ENCODE data around the gene MCRS1. TPM values are rescaled to one million over a fixed set of nuclear protein-coding genes. Genes with fewer than 3 reads are reported as not detected.

Gene MCRS1
- total RNA-seq, 1 experiment from 2014 or later, result 58.7 TPM

DNA sequence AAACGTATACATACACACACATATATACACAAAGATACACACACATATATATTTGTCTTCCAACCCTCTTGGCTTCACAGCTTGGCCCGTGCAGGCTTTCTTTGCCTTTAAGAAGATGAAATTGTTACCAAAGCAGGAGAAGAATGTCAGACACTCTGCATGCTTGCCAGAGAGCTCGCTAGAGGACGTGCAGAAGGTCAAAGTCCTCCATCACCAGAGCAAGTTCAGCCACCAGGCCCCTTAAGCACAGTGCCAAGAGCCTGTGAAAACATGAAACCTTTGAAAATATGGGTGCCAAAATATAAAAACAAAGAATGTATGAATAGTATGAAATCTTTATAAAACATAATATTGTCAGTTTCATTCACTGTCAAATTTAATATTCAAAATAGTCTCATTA lies 14.9 kb upstream of the MCRS1 start:
- DNase-seq (ENCODE audit: unreplicated experiment), result no peak
- H3K9me3 Mint-ChIP-seq (ENCODE audit: unreplicated experiment), result no peaks in the 10 kb centered on the region
- no peaks in the 10 kb centered on the region for H3K27me3 Mint-ChIP-seq (ENCODE audit: insufficient read depth, unreplicated experiment)
- H3K27ac Mint-ChIP-seq (ENCODE audit: low read depth, unreplicated experiment), result no peak overlapping the region
- POLR2A ChIA-PET, result no interaction called here
- no peak for TF ChIP-seq CTCF (IDR thresholded peaks at IDR 0.05; ENCODE audit: unreplicated experiment)
- CTCF ChIA-PET, result interaction anchor here (0.7 to 6.8 kb wide), 3 partner anchors 10 to 225 kb away, joined by 3 to 69 read pairs (median 3); no protein-coding TSS in a partner anchor
- no peak overlapping the region for H3K4me3 Mint-ChIP-seq (ENCODE audit: unreplicated experiment)
- no peaks in the 10 kb centered on the region for H3K36me3 Mint-ChIP-seq (ENCODE audit: insufficient read depth, unreplicated experiment)
- intact Hi-C loops (cut with micrococcal nuclease), result loop anchor here (10.0 kb wide), 1 partner anchor 298 kb away; no protein-coding TSS in a partner anchor
- BruUV-seq (replicated peaks), result no TSS peak
- H3K4me1 Mint-ChIP-seq (ENCODE audit: insufficient read depth, unreplicated experiment), result peaks cover 6% of the 10 kb centered on the region

DNA sequence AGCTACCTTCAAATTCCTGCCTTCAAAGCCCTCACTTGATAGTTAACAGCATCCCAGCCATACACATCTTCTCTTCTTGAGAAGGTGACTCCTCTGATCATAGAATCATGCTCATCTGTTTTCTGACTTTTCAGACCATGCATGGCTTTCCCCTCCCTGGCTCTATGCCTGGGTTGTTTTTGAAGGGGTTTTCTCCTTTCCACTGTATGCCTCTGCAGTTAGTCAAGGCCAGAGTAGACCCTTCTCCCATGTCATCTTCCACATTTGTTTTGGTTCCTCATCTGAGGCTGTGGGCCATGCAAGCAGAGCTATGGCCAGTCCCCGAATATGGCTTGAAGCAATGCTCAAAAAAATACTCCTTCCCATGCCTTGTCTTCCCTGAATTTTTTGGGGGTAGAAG lies 14.3 kb upstream of the MCRS1 start:
- intact Hi-C loops (cut with micrococcal nuclease), result loop anchor here (10.0 kb wide), 1 partner anchor 297 kb away; no protein-coding TSS in a partner anchor
- no TSS peak for BruUV-seq (replicated peaks)
- H3K9me3 Mint-ChIP-seq (ENCODE audit: unreplicated experiment), result no peaks in the 10 kb centered on the region
- CTCF ChIA-PET, result interaction anchor here (0.6 to 6.8 kb wide), 7 partner anchors 21 to 360 kb away, joined by 3 to 69 read pairs (median 3); no protein-coding TSS in a partner anchor
- POLR2A ChIA-PET, result no interaction called here
- no peak overlapping the region for H3K4me3 Mint-ChIP-seq (ENCODE audit: unreplicated experiment)
- no peaks in the 10 kb centered on the region for H3K27me3 Mint-ChIP-seq (ENCODE audit: insufficient read depth, unreplicated experiment)
- no peak for TF ChIP-seq CTCF (IDR thresholded peaks at IDR 0.05; ENCODE audit: unreplicated experiment)
- no peak for DNase-seq (ENCODE audit: unreplicated experiment)
- H3K36me3 Mint-ChIP-seq (ENCODE audit: insufficient read depth, unreplicated experiment), result no peaks in the 10 kb centered on the region
- H3K4me1 Mint-ChIP-seq (ENCODE audit: insufficient read depth, unreplicated experiment), result peaks cover 6% of the 10 kb centered on the region
- no peak overlapping the region for H3K27ac Mint-ChIP-seq (ENCODE audit: low read depth, unreplicated experiment)

DNA sequence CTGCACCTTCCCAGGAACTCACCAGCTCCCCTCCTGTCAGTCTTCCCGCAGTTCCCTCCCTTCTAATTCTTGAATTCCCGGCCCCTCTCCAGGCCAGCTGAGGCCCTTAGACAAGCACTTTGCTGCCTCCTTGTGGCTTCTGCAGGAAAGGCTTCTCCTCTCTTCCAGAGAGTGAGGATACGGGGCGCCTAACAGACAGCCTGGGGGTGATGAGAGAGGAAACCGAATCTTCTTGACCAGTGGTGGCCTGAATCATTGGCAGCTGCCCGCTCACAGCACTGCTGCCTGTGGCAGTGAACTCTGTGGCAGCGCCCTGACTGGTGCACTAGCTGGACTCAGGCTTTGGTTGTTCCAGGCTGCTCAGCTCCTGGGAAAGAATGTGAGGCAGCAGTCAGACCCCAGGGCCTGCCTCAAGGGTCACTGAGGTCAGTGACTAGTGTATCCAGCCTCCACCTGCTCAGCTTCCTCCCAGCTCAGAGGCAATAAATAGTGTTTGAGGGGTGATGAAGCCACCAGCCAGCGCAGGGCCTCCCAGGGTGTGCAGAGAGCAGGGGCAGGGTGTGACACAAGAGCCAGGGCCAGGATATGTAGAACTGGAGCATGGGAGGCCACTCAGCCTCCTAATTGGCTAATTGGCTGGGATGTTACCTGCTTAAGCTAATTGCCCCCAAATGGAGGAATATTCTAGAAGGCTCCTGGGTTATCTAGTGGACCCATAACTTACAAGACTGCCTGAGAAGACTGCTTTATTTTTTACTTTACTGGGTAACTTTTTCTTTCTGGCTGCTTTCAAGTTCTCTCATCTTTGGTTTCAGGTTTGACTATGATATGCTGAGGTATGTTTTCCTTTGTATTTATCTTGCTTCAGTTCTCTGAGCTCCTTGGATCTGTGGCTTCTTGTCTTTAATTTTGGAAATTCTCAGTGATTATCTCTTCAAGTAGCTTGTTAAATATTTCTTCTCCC lies 12.9 kb upstream of the MCRS1 start:
- no peaks in the 10 kb centered on the region for H3K27me3 Mint-ChIP-seq (ENCODE audit: insufficient read depth, unreplicated experiment)
- no peaks in the 10 kb centered on the region for H3K36me3 Mint-ChIP-seq (ENCODE audit: insufficient read depth, unreplicated experiment)
- H3K4me1 Mint-ChIP-seq (ENCODE audit: insufficient read depth, unreplicated experiment), result peaks cover 6% of the 10 kb centered on the region
- DNase-seq (ENCODE audit: unreplicated experiment), result peak; percentile 86
- H3K27ac Mint-ChIP-seq (ENCODE audit: low read depth, unreplicated experiment), result no peak overlapping the region
- intact Hi-C loops (cut with micrococcal nuclease), result loop anchor here (1.0 to 10.0 kb wide), 4 partner anchors 28 to 296 kb away; no protein-coding TSS in a partner anchor
- H3K9me3 Mint-ChIP-seq (ENCODE audit: unreplicated experiment), result no peaks in the 10 kb centered on the region
- ChIA-PET POLR2A (interaction anchor here (0.6 to 2.6 kb wide), 7 partner anchors 8 to 224 kb away, joined by 3 to 11 read pairs (median 3); partner anchors contain the start of gene MCRS1), CTCF (interaction anchor here (0.6 to 6.8 kb wide), 39 partner anchors 8 to 916 kb away, joined by 3 to 69 read pairs (median 3); no protein-coding TSS in a partner anchor)
- BruUV-seq (replicated peaks), result no TSS peak
- TF ChIP-seq CTCF (IDR thresholded peaks at IDR 0.05; ENCODE audit: unreplicated experiment), result peak; percentile 75
- H3K4me3 Mint-ChIP-seq (ENCODE audit: unreplicated experiment), result no peak overlapping the region

GRCh38 chr12:49578471-49579112 lies 10.7 kb upstream of the MCRS1 start:
- TF ChIP-seq CTCF (IDR thresholded peaks at IDR 0.05; ENCODE audit: unreplicated experiment), result no peak
- H3K4me3 Mint-ChIP-seq (ENCODE audit: unreplicated experiment), result no peak overlapping the region
- ChIA-PET CTCF (interaction anchor here (2.8 to 6.8 kb wide), 3 partner anchors 25 to 289 kb away, joined by 14 to 69 read pairs (median 26); no protein-coding TSS in a partner anchor), POLR2A (interaction anchor here (0.7 kb wide), 1 partner anchor 219 kb away, joined by 6 read pairs; no protein-coding TSS in a partner anchor)
- no TSS peak for BruUV-seq (replicated peaks)
- no peak overlapping the region for H3K27ac Mint-ChIP-seq (ENCODE audit: low read depth, unreplicated experiment)
- peaks cover 4% of the 10 kb centered on the region for H3K36me3 Mint-ChIP-seq (ENCODE audit: insufficient read depth, unreplicated experiment)
- intact Hi-C loops (cut with micrococcal nuclease), result no loop called here
- peaks cover 6% of the 10 kb centered on the region for H3K4me1 Mint-ChIP-seq (ENCODE audit: insufficient read depth, unreplicated experiment)
- H3K9me3 Mint-ChIP-seq (ENCODE audit: unreplicated experiment), result no peaks in the 10 kb centered on the region
- no peak for DNase-seq (ENCODE audit: unreplicated experiment)
- H3K27me3 Mint-ChIP-seq (ENCODE audit: insufficient read depth, unreplicated experiment), result no peaks in the 10 kb centered on the region

Measured in MCF 10A (cell line).